OCI-LY1 (cell line): Measurements from ENCODE around the gene PTPN12.

Experiments used
- CTCF ChIP-seq: fragments of 200-600 bp; sonication (generic), shearing (Covaris generic); IDR thresholded peaks from 2 replicates; pipeline ENCODE4 v1.5.1; 2017; ENCODE audit warnings: mild to moderate bottlenecking, antibody characterized with exemption, low read length, moderate library complexity, mixed read lengths
- EZH2 ChIP-seq: fragments of 200-600 bp; sonication (generic), shearing (Covaris generic); IDR thresholded peaks from 2 replicates; pipeline ENCODE4 v1.8.0; 2017; ENCODE audit warnings: borderline replicate concordance, mixed run types, mild to moderate bottlenecking, antibody characterized with exemption, low read length, moderate library complexity, mixed read lengths

GRCh38 chr7:77540402-77540822, 3.3 kb downstream of the PTPN12 start:
- TF ChIP-seq CTCF (no peak), EZH2 (no peak)
